Measurements from ENCODE around the gene SPINK6.

SPINK6 gene

DNA sequence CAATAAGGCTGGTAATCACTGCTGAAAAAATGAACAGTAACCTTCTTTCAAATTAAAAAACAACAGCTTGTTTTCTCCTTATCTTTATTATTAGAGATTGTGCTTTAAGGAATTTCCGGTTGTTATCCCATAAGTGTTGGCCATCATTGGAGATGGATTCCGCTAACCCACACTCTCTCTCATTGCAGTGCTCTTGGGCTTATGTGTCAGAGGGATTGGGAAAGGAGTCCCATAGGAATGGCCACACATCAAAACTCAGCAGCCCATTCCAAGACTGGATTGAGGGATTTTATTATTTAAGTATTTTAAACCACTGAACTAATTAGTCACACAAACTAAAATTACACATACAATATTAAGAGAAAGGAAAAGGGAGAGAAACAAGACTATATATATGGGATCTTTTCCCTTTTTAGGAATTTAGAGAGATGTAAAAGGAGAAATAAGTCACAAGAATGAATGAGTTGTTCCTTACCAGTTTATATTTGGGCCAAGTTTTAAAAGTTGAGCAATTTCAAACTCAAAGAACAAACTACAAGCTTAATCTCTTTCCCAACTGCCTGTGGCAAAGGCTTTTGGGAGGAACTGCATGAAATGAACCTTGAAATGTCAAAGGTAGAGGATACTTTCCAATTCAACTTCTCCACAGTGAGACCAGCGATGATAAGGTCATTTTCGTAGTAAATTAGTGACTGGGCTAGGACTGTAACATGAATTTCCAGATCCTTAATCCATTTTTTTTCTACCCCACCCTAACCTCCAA is 2.4 kb downstream of the SPINK6 start:
- TF ChIP-seq, protein P1, sequence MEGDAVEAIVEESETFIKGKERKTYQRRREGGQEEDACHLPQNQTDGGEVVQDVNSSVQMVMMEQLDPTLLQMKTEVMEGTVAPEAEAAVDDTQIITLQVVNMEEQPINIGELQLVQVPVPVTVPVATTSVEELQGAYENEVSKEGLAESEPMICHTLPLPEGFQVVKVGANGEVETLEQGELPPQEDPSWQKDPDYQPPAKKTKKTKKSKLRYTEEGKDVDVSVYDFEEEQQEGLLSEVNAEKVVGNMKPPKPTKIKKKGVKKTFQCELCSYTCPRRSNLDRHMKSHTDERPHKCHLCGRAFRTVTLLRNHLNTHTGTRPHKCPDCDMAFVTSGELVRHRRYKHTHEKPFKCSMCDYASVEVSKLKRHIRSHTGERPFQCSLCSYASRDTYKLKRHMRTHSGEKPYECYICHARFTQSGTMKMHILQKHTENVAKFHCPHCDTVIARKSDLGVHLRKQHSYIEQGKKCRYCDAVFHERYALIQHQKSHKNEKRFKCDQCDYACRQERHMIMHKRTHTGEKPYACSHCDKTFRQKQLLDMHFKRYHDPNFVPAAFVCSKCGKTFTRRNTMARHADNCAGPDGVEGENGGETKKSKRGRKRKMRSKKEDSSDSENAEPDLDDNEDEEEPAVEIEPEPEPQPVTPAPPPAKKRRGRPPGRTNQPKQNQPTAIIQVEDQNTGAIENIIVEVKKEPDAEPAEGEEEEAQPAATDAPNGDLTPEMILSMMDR (conservative IDR thresholded peaks at IDR 0.05): no peak
- TF ChIP-seq ZFX (IDR thresholded peaks at IDR 0.05): no peak
- H3K27ac ChIP-seq: no peak overlapping the region

DNA sequence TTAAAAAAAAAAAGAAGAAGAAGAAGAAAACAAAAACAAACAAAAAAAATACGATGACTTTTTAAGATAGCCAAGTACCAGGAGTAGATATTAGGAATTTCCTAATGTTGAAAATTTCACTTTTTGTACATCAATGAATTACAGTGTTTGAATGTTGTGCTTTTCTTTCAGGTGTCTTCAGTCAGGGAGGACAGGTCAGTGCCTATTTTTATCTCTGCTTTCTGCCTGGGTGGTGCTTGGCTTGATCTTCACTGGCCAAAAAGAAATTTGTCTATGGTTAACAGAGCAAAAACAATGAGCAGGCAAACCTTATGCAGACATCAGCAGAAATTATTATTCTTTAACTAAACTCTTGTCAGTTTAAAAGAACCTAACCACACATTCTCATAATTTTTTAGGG is 3.0 kb downstream of the SPINK6 start:
- no peak overlapping the region for H3K27ac ChIP-seq
- TF ChIP-seq, protein P1 (conservative IDR thresholded peaks at IDR 0.05): no peak
- TF ChIP-seq ZFX (IDR thresholded peaks at IDR 0.05): no peak

DNA sequence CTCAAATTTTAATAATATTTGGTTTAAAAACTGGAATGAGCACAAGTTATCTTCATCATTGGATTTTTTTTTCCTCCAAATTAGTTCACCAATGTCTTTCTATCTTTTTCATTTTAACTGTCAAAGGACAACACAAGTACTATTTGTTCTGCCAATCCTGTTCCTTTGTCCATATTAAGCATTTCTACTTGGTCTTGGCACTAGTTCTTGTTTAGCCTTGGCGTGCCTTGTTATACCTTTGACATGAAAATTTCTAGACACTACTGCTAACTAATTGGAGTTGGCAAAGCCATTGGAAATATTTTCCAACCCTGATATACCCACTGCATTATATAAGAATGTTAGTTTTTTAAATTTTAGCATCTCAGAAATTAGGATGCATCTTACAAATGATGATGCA is 3.8 kb downstream of the SPINK6 start:
- H3K27ac ChIP-seq: no peak overlapping the region
- TF ChIP-seq, protein P1 (conservative IDR thresholded peaks at IDR 0.05): no peak
- TF ChIP-seq ZFX (IDR thresholded peaks at IDR 0.05): no peak

DNA sequence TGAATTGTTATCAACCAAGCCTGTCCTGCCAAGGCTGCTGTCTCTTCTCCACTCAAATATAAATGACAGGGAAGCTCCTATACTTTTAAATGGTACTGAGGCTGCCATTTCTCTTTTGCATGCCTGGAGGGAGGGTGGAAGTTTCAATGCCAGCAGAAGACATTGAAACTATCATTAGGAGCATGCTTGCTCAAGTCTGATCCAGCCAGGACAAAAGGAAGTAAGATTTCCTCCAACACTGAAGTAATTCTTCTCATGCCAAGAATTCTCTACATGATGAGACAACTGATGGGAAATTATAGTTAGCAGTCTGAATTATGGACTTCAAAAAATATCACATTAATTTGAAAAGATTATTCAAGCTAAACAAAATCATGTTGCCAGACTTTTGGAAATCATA is 5.4 kb downstream of the SPINK6 start:
- no peak overlapping the region for H3K27ac ChIP-seq
- TF ChIP-seq, protein P1 (conservative IDR thresholded peaks at IDR 0.05): no peak
- no peak for TF ChIP-seq ZFX (IDR thresholded peaks at IDR 0.05)

DNA sequence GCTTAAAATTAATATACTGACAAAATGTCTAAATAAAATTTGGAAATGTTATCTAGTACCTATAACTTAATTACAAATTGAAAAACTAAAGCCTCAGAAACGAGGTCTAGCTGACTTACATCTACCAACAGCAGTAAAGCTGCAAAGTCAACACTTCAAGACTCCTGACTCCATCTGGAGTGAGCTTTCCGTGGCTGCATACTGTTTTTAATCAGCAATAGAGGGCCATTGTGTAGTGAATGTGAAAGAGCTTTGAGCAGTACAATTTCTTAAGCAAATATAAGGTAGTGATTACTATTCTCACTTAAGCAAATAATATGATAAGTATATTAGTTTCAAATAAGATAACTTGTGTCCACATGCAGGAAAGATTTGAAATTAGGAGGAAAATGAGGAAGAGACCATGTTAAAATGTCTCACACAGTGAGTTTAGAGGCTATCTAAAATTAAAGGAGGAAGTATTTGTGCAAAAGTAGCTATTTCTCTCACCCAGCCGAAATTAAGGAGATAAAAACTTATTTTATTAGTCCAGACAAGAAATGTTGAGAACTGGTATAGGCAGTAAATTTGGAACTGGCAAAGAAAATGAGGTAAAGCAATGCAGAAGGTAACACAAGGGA is 6.4 kb downstream of the SPINK6 start:
- no peak overlapping the region for H3K27ac ChIP-seq
- TF ChIP-seq, protein P1 (conservative IDR thresholded peaks at IDR 0.05): no peak
- TF ChIP-seq ZFX (IDR thresholded peaks at IDR 0.05): no peak

DNA sequence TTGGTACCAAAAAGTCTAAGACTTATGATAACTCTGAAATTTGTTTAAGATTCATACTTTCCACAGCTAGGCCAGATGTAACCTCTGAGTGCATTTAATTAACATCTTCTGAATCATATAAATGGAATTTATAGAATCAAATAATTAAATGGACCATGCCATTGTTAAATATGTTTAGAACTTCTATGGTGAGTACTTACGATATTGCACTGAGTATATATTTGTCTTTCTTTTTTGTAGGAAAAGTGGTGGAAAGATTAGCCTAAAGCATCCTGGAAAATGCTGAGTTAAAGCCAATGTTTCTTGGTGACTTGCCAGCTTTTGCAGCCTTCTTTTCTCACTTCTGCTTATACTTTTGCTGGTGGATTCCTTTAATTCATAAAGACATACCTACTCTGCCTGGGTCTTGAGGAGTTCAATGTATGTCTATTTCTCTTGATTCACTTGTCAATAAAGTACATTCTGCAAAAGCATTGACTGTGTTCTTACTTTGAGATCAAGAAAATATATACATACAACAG is 11.9 kb downstream of the SPINK6 start:
- no peak overlapping the region for H3K27ac ChIP-seq
- TF ChIP-seq ZFX (IDR thresholded peaks at IDR 0.05): no peak
- TF ChIP-seq, protein P1 (conservative IDR thresholded peaks at IDR 0.05): no peak

DNA sequence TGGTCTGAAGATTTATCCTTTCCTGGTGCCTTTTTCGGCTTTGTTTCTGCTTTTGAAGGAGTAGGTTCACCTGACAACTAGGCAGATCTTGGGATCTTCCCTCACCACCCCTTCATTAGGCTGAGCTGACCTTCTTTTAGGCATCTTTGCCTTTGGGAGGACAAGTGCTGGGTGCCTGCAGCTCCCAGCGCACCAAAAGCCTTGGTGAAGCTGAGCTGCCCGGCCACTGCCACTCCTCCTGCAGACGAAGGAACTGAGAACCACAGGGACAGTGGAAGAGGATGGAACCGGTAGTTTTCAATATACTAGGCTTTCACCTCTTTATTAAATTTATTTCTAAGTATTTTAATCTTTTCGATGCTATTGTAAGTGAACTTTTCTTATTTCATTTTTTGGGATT is 18.7 kb downstream of the SPINK6 start:
- H3K27ac ChIP-seq: no peak overlapping the region
- no peak for TF ChIP-seq ZFX (IDR thresholded peaks at IDR 0.05)
- TF ChIP-seq, protein P1 (conservative IDR thresholded peaks at IDR 0.05): no peak

All from C4-2B (cell line).